ENCODE measurements around the gene MYL5. TPM values are rescaled to one million over a fixed set of nuclear protein-coding genes. Genes with fewer than 3 reads are reported as not detected.

The MYL5 gene
- total RNA-seq (1 to 10 TPM; 4.0 to 7.5 (median 6.1) TPM), polyA plus RNA-seq (1 to 10 TPM; 3.3 to 8.1 TPM)
- long read RNA-seq, donor 1, result 0 reads
- long read RNA-seq, donor 2, partial matches to known transcripts, result 1 of 7 reads
- long read RNA-seq, donor 2, other reads (novel, unspliced or antisense), result 6 of 7 reads
- long read RNA-seq, donor 3, partial matches to known transcripts, result 0 of 2 reads
- long read RNA-seq, donor 3, other reads (novel, unspliced or antisense), result 1 of 2 reads

- Histone ChIP-seq H3K27me3 (no peaks in the 10 kb centered on the region), H3K36me3 (peaks cover 0 to 32% (median 17%) of the 10 kb centered on the region in 9 donors), H3K4me3 (peak within 1 kb of the TSS; percentile 70 to 100 (median 89)), H3K4me1 (peaks cover 5 to 33% (median 26%) of the 10 kb centered on the region in 9 donors), H3K27ac (peak within 1 kb of the TSS; percentile 57 to 99 (median 95)), H3K9me3 (no peaks in the 10 kb centered on the region)
- peak; percentile 96 to 97 for DNase-seq
- intact Hi-C loops (cut with DNase I), result no loop called here
- ATAC-seq, result peak; percentile 86 to 95 (median 89)
- WGBS, 2 donors, result 0 to 1% methylated on average over 76 to 84 of the region's 84 CpGs
- TF ChIP-seq, protein P1, sequence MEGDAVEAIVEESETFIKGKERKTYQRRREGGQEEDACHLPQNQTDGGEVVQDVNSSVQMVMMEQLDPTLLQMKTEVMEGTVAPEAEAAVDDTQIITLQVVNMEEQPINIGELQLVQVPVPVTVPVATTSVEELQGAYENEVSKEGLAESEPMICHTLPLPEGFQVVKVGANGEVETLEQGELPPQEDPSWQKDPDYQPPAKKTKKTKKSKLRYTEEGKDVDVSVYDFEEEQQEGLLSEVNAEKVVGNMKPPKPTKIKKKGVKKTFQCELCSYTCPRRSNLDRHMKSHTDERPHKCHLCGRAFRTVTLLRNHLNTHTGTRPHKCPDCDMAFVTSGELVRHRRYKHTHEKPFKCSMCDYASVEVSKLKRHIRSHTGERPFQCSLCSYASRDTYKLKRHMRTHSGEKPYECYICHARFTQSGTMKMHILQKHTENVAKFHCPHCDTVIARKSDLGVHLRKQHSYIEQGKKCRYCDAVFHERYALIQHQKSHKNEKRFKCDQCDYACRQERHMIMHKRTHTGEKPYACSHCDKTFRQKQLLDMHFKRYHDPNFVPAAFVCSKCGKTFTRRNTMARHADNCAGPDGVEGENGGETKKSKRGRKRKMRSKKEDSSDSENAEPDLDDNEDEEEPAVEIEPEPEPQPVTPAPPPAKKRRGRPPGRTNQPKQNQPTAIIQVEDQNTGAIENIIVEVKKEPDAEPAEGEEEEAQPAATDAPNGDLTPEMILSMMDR (IDR thresholded peaks at IDR 0.05), result peak; percentile 85 to 99 (median 96)
Observed at GRCh38 chr4:674172-675035, at the start of gene MYL5, which contains the start of gene ATP5ME. Gene MYL5, plus strand, starts transcription at chr4:674542. Its CDS starts 3,485 bp downstream, at chr4:678027. Gene ATP5ME, minus strand, starts transcription at chr4:674276. Its CDS starts 29 bp downstream, at chr4:674247.

- intact Hi-C loops (cut with DNase I), result no loop called here
- H3K36me3 ChIP-seq, result no peaks in the 10 kb centered on the region
- ATAC-seq (no peak), DNase-seq (no peak)
- H3K9me3 ChIP-seq, result no peaks in the 10 kb centered on the region
- no peak within 1 kb of the TSS for H3K27ac ChIP-seq
- H3K27me3 ChIP-seq, result peaks cover 0 to 36% (median 6%) of the 10 kb centered on the region in 7 donors
- TF ChIP-seq, protein P1 (IDR thresholded peaks at IDR 0.05), result no peak
- WGBS, 2 donors, result 65 to 68% methylated on average over 21 of the region's 21 CpGs
- no peaks in the 10 kb centered on the region for H3K4me1 ChIP-seq
- H3K4me3 ChIP-seq, result no peak within 1 kb of the TSS
Observed at GRCh38 chr4:624705-625590, 49.4 kb upstream of the MYL5 start, which contains the start of gene PDE6B. Gene PDE6B, plus strand, starts transcription at chr4:625573. Its CDS starts 54 bp downstream, at chr4:625627.

DNA sequence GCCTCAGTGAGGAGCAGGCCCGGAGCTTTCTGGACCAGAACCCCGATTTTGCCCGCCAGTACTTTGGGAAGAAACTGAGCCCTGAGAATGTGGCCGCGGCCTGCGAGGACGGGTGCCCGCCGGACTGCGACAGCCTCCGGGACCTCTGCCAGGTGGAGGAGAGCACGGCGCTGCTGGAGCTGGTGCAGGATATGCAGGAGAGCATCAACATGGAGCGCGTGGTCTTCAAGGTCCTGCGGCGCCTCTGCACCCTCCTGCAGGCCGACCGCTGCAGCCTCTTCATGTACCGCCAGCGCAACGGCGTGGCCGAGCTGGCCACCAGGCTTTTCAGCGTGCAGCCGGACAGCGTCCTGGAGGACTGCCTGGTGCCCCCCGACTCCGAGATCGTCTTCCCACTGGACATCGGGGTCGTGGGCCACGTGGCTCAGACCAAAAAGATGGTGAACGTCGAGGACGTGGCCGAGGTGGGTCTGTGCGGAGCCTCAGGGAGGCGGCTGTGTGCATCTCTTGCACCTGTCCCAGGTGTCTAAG is 48.6 kb upstream of the MYL5 start:
- TF ChIP-seq, protein P1 (IDR thresholded peaks at IDR 0.05), result no peak
- H3K9me3 ChIP-seq, result no peaks in the 10 kb centered on the region
- H3K4me3 ChIP-seq, result no peak overlapping the region
- H3K4me1 ChIP-seq, result no peaks in the 10 kb centered on the region
- DNase-seq, result no peak
- no peaks in the 10 kb centered on the region for H3K36me3 ChIP-seq
- intact Hi-C loops (cut with DNase I), result no loop called here
- H3K27ac ChIP-seq, result no peak overlapping the region
- no peak for ATAC-seq
- 92 to 93% methylated on average over 39 of the region's 39 CpGs for WGBS, 2 donors
- H3K27me3 ChIP-seq, result peaks cover 0 to 39% (median 6%) of the 10 kb centered on the region in 7 donors
